Transverse colon (tissue), 4 donors: ENCODE data around the gene MAPKAP1. TPM values are rescaled to one million over a fixed set of nuclear protein-coding genes. Genes with fewer than 3 reads are reported as not detected.

Source experiments
- DNase-seq: peaks from one replicate; pipeline ENCODE4 v3.0.0-alpha.2; 2019
- H3K27ac ChIP-seq, 4 donors: fragments of 200-600 bp; sonication (generic); 2 replicates each; pipeline ENCODE4 v1.5.1; 2016 to 2018; ENCODE audit warnings: inconsistent platforms in 4 of 4
- H3K27me3 ChIP-seq: fragments of 200-600 bp; sonication (generic); 2 replicates; pipeline ENCODE4 v1.5.1; 2017; ENCODE audit warnings: inconsistent platforms
- H3K36me3 ChIP-seq, 4 donors: fragments of 200-600 bp; sonication (generic); 2 replicates each; pipeline ENCODE4 v1.5.1; 2017 to 2019; ENCODE audit warnings: inconsistent platforms in 4 of 4
- H3K4me1 ChIP-seq, 4 donors: fragments of 200-600 bp; sonication (generic); 2 replicates each; pipeline ENCODE4 v1.5.1; 2017 to 2020; ENCODE audit warnings: inconsistent platforms in 4 of 4
- H3K4me3 ChIP-seq, 4 donors: fragments of 200-600 bp; sonication (generic); 1 replicate in 1 of 4; 2 replicates in 3 of 4; pipeline versions ENCODE4 v1.5.1 to v1.6.1; 2017 to 2019; ENCODE audit warnings: inconsistent platforms in 4 of 4
- H3K9me3 ChIP-seq, 2 donors: fragments of 200-600 bp; sonication (generic); 2 replicates each; pipeline ENCODE4 v1.5.1; 2017 to 2019; ENCODE audit warnings: inconsistent platforms in 2 of 2
- CTCF ChIP-seq, 5 experiments: fragments of 200-600 bp in 3 of 5; fragments of 450-650 bp in 2 of 5; sonication (generic) in 3 of 5; IDR thresholded peaks; 1 replicate in 2 of 5; 2 replicates in 3 of 5; pipeline ENCODE4 v1.5.1; 2016 to 2017; ENCODE audit warnings: antibody characterized with exemption in 5 of 5, inconsistent platforms in 3 of 5, mild to moderate bottlenecking in 2 of 5, moderate library complexity in 1 of 5
- EP300 ChIP-seq: sonication (generic); formaldehyde crosslinking; IDR thresholded peaks from one replicate; pipeline ENCODE4 v1.6.1; 2017; ENCODE audit warnings: antibody characterized with exemption, low read depth
- POLR2A ChIP-seq: fragments of 450-650 bp; IDR thresholded peaks from one replicate; pipeline ENCODE4 v1.6.1; 2016; ENCODE audit warnings: antibody characterized with exemption, mild to moderate bottlenecking, moderate library complexity
- POLR2AphosphoS5 ChIP-seq, 3 donors: sonication (generic); formaldehyde crosslinking; IDR thresholded peaks; one replicate each; pipeline ENCODE4 v1.6.1; 2016; ENCODE audit warnings: antibody characterized with exemption in 3 of 3
- WGBS, 2 donors: methylation state at CpG; one replicate each; pipeline ENCODE4 v1.1.5; 2018; ENCODE audit warnings: low coverage in 1 of 2; 5-methylcytosine and 5-hydroxymethylcytosine counted together
- in situ Hi-C, 4 donors: fragments of 200-750 bp; cut with MboI; loops; one replicate each; pipeline versions ENCODE4 v1.15.0 to v1.15.1; 2017; ENCODE audit warnings: low sequenced_read_pairs in 3 of 4, low pct_ligation_motif_present in 1 of 4, low pct_unique_long_range_greater_than_20kb in 1 of 4
- intact Hi-C: fragments of 100-400 bp; cut with DNase I; formaldehyde crosslinking; loops from one replicate; pipeline ENCODE4 v1.15.1; 2023; ENCODE audit warnings: low total_unique reads
- total RNA-seq, 4 donors: library from RNA; depleted of rRNA; stranded (reverse); fragments of >200 nt; gene quantifications; one replicate each; pipeline ENCODE4 v1.1.0, GENCODE V29; 2016

MAPKAP1 gene
- total RNA-seq, 4 donors from 2014 or later, result 59.8 to 83.4 (median 71.2) TPM

- in situ Hi-C loops, result no loop called here
- Histone ChIP-seq H3K4me3 (no peak overlapping the region), H3K27ac (no peak overlapping the region), H3K36me3 (peaks cover 0 to 14% (median 0%) of the 10 kb centered on the region in 4 donors), H3K4me1 (no peaks in the 10 kb centered on the region), H3K27me3 (no peaks in the 10 kb centered on the region), H3K9me3 (no peaks in the 10 kb centered on the region)
- intact Hi-C loops, result no loop called here
- DNase-seq, result no peak
- TF ChIP-seq CTCF (IDR thresholded peaks at IDR 0.05) (no peak), POLR2AphosphoS5 (IDR thresholded peaks at IDR 0.05) (no peak), POLR2A (no peak), EP300 (no peak)
- 87 to 94% methylated on average over 2 to 22 of the region's 24 CpGs for WGBS, 2 donors
Observed at GRCh38 chr9:125436613-125437443, 270.2 kb downstream of the MAPKAP1 start.

DNA sequence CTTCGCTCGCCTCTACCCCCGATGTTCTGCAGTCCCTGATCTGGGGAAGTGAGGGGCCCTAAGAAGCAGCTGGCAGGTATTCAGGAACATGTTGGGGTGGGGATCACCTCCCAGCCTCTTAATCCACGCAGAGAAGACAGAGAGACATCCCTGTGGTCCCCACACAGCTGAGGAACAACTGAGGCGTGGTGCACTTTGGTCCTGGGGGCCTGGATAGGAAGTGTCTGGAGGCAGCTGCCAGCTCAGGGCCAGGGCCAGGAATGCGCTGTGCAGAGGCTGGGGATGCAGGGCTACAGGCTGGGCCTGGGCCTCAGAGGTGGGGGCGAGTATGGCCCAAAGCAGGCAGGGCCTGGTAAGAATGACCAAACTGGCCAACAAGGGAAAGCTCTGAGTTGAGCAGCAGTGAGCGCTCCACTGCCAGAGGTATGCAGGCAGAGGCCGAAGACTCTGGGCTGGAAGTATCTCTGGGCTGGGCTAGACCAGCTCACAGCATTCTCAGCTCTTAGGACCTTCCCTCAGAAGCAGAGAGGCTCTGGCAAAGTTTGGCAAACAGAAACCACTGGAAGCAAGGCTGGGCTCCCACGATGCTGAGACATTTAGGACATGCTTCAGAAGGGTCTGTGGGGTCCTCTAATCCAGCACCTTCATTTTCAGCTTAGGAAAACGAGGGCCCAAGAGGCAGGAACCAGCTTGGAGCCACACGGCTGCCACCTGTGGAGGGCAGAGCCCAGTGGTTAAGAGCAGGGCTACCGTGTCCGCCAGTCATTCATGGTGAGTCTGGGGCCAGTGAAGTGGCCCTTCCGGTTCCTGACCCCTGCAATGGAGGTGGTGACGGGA is 271.0 kb downstream of the MAPKAP1 start:
- WGBS, 2 donors, result 90 to 100% methylated on average over 2 to 16 of the region's 16 CpGs
- H3K27me3 ChIP-seq, result no peaks in the 10 kb centered on the region
- H3K4me1 ChIP-seq, result no peaks in the 10 kb centered on the region
- H3K36me3 ChIP-seq, result peaks cover 0 to 14% (median 0%) of the 10 kb centered on the region in 4 donors
- in situ Hi-C loops, result no loop called here
- intact Hi-C loops, result no loop called here
- DNase-seq, result no peak
- H3K27ac ChIP-seq, result no peak overlapping the region
- H3K4me3 ChIP-seq, result no peak overlapping the region
- TF ChIP-seq POLR2AphosphoS5 (IDR thresholded peaks at IDR 0.05) (no peak), EP300 (no peak), POLR2A (no peak), CTCF (IDR thresholded peaks at IDR 0.05) (no peak)
- no peaks in the 10 kb centered on the region for H3K9me3 ChIP-seq

DNA sequence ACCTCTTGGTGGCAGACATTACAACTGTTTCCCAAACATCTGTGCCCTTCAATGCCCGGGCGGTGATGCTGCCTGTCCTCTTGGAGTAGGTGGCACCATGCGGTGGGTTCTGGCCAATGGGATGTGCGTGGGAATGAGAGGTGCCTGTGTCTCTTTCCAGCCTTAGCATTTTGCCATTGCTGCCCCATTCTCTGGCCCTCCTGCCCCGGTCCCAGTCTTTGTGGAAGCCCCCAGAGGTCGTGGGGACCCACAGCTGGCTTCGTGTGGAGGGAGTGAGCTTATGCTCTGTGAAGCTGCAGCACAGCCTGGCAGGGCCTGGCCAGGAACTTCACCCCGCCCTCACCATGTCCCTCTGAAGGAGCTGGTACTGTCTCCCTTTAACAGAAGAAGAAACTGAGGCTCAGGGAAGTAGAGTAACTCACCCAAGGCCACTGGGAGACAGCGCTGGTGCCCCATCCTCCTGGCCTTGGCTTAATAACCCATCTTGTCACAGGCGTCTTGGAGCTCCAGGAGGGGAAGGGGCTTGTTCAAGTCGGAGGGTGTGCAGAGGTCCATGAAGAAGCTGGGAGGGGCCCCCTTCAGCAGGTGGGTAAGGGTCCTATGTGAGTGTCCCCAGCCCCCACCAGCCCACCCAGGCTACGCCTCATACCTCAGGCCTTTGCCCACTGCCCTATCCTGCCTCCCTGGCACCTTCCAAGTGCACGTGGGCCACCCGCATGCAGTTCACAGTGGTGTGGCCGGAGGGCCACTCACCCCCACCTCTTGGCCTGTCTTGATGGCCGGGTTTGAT is 271.8 kb downstream of the MAPKAP1 start:
- TF ChIP-seq CTCF (IDR thresholded peaks at IDR 0.05), result no peak
- no peak for DNase-seq
- H3K36me3 ChIP-seq, result peaks cover 0 to 14% (median 0%) of the 10 kb centered on the region in 4 donors
- in situ Hi-C loops (no loop called here), intact Hi-C loops (no loop called here)
- no peaks in the 10 kb centered on the region for H3K9me3 ChIP-seq
- no peak overlapping the region for H3K4me3 ChIP-seq
- no peaks in the 10 kb centered on the region for H3K4me1 ChIP-seq
- H3K27me3 ChIP-seq, result no peaks in the 10 kb centered on the region
- WGBS, 2 donors, result 89% methylated on average over 16 of the region's 16 CpGs; no CpG with 5 or more reads in 1 of the 2 donors
- H3K27ac ChIP-seq, result no peak overlapping the region
